Stomach (tissue), 4 donors: ENCODE results near the gene CNDP2.

Source experiments
- CTCF ChIP-seq, 7 experiments: fragments of 450-650 bp in 4 of 7; fragments of 200-600 bp in 3 of 7; sonication (generic) in 3 of 7; IDR thresholded peaks; one replicate each; pipeline ENCODE4 v1.5.1; 2016 to 2019; ENCODE audit warnings: antibody characterized with exemption in 7 of 7, control low read depth in 2 of 7, mild to moderate bottlenecking in 1 of 7
- POLR2AphosphoS5 ChIP-seq, 3 donors: sonication (generic); formaldehyde crosslinking; IDR thresholded peaks; one replicate each; pipeline ENCODE4 v1.6.1; 2016; ENCODE audit warnings: antibody characterized with exemption in 3 of 3

- no peak for TF ChIP-seq CTCF (IDR thresholded peaks at IDR 0.05)
- TF ChIP-seq POLR2AphosphoS5 (IDR thresholded peaks at IDR 0.05) = no peak
Observed at GRCh38 chr18:74540652-74541421, 44.7 kb downstream of the CNDP2 start.
